Stomach smooth muscle (tissue), 2 donors: ENCODE data around the gene TEX14.
"Not testable (repeated sequence)": the region's sequence is repeated elsewhere in the genome, so short reads cannot be mapped to it uniquely, and the experiment has no call there.

Source experiments
- H3K27ac ChIP-seq: one replicate; pipeline ENCODE4 v1.7.0; 2013; ENCODE audit warnings: mild to moderate bottlenecking, low read length, inconsistent platforms
- H3K27me3 ChIP-seq, 2 donors: one replicate each; pipeline ENCODE4 v1.7.0; 2013; ENCODE audit warnings: low read length in 2 of 2; ENCODE audit not compliant: insufficient read depth in 2 of 2, control insufficient read depth in 1 of 2
- H3K36me3 ChIP-seq, 2 donors: one replicate each; pipeline ENCODE4 v1.7.0; 2013; ENCODE audit warnings: low read length in 2 of 2; ENCODE audit not compliant: control insufficient read depth in 2 of 2, insufficient read depth in 2 of 2
- H3K4me1 ChIP-seq: one replicate; pipeline ENCODE4 v1.7.0; 2013; ENCODE audit warnings: low read length; ENCODE audit not compliant: control insufficient read depth, insufficient read depth
- H3K4me3 ChIP-seq, 2 donors: one replicate each; pipeline ENCODE4 v1.7.0; 2013; ENCODE audit warnings: low read length in 2 of 2
- H3K9ac ChIP-seq, 2 donors: one replicate each; pipeline ENCODE4 v1.7.0; 2013; ENCODE audit warnings: low read length in 2 of 2, mild to moderate bottlenecking in 1 of 2
- H3K9me3 ChIP-seq, 2 donors: one replicate each; pipeline ENCODE4 v1.7.0; 2013; ENCODE audit warnings: low read length in 2 of 2; ENCODE audit not compliant: control insufficient read depth in 2 of 2
- donor health status: healthy.
- donor health status: Pancreatic carcinoma.

TEX14 gene

GRCh38 chr17:58671969-58672368 lies 19.9 kb downstream of the TEX14 start:
- no peak overlapping the region for H3K9ac ChIP-seq
- no peak overlapping the region for H3K27ac ChIP-seq
- H3K4me3 ChIP-seq, result no peak overlapping the region
- no peaks in the 10 kb centered on the region for H3K4me1 ChIP-seq
- peaks cover 0 to under 1% of the 10 kb centered on the region in 2 donors for H3K27me3 ChIP-seq
- H3K36me3 ChIP-seq, result no peaks in the 10 kb centered on the region
- H3K9me3 ChIP-seq, result no peaks in the 10 kb centered on the region

GRCh38 chr17:58669853-58670252 lies 22.0 kb downstream of the TEX14 start:
- peaks cover 0 to 2% of the 10 kb centered on the region in 2 donors for H3K27me3 ChIP-seq
- H3K9ac ChIP-seq, result no peak overlapping the region
- no peak overlapping the region for H3K27ac ChIP-seq
- no peak overlapping the region for H3K4me3 ChIP-seq
- H3K9me3 ChIP-seq, result no peaks in the 10 kb centered on the region
- H3K4me1 ChIP-seq, result no peaks in the 10 kb centered on the region
- no peaks in the 10 kb centered on the region for H3K36me3 ChIP-seq

GRCh38 chr17:58668598-58668935 lies 23.3 kb downstream of the TEX14 start:
- Histone ChIP-seq H3K4me3 (no peak overlapping the region), H3K9me3 (no peaks in the 10 kb centered on the region), H3K9ac (no peak overlapping the region), H3K4me1 (no peaks in the 10 kb centered on the region), H3K27me3 (peaks cover 0 to 2% of the 10 kb centered on the region in 2 donors), H3K36me3 (no peaks in the 10 kb centered on the region), H3K27ac (no peak overlapping the region)

- Histone ChIP-seq H3K4me3 (no peak overlapping the region), H3K27me3 (peaks cover 0 to 2% of the 10 kb centered on the region in 2 donors), H3K27ac (no peak overlapping the region), H3K9me3 (no peaks in the 10 kb centered on the region), H3K4me1 (no peaks in the 10 kb centered on the region), H3K9ac (no peak overlapping the region), H3K36me3 (no peaks in the 10 kb centered on the region)
These were observed 23.8 kb downstream of the TEX14 start for GRCh38 chr17:58667934-58668597.

- no peaks in the 10 kb centered on the region for H3K4me1 ChIP-seq
- H3K4me3 ChIP-seq, result peak overlapping the region in 1 of 2 donors; percentile 22
- no peaks in the 10 kb centered on the region for H3K36me3 ChIP-seq
- no peak overlapping the region for H3K27ac ChIP-seq
- peaks cover 0 to 2% of the 10 kb centered on the region in 2 donors for H3K27me3 ChIP-seq
- no peaks in the 10 kb centered on the region for H3K9me3 ChIP-seq
- no peak overlapping the region for H3K9ac ChIP-seq
These were observed 25.0 kb downstream of the TEX14 start for GRCh38 chr17:58666858-58667267.

- peaks cover 0 to 2% of the 10 kb centered on the region in 2 donors for H3K27me3 ChIP-seq
- H3K9ac ChIP-seq, result no peak overlapping the region
- no peak overlapping the region for H3K27ac ChIP-seq
- peak overlapping the region in 1 of 2 donors; percentile 22 for H3K4me3 ChIP-seq
- no peaks in the 10 kb centered on the region for H3K36me3 ChIP-seq
- H3K9me3 ChIP-seq, result no peaks in the 10 kb centered on the region
- no peaks in the 10 kb centered on the region for H3K4me1 ChIP-seq
These were observed 25.6 kb downstream of the TEX14 start for GRCh38 chr17:58665946-58666857.

GRCh38 chr17:58664302-58664701 lies 27.5 kb downstream of the TEX14 start:
- Histone ChIP-seq H3K27me3 (peaks cover 0 to 2% of the 10 kb centered on the region in 2 donors), H3K27ac (no peak overlapping the region), H3K4me1 (no peaks in the 10 kb centered on the region), H3K9me3 (no peaks in the 10 kb centered on the region), H3K9ac (no peak overlapping the region), H3K4me3 (no peak overlapping the region), H3K36me3 (no peaks in the 10 kb centered on the region)

GRCh38 chr17:58661499-58661898 lies 30.3 kb downstream of the TEX14 start:
- no peaks in the 10 kb centered on the region for H3K27me3 ChIP-seq
- no peak overlapping the region for H3K4me3 ChIP-seq
- H3K9ac ChIP-seq, result no peak overlapping the region
- H3K9me3 ChIP-seq, result no peaks in the 10 kb centered on the region
- no peak overlapping the region for H3K27ac ChIP-seq
- H3K36me3 ChIP-seq, result no peaks in the 10 kb centered on the region
- H3K4me1 ChIP-seq, result peaks cover 3% of the 10 kb centered on the region

- Histone ChIP-seq H3K36me3 (no peaks in the 10 kb centered on the region), H3K4me1 (peaks cover 3% of the 10 kb centered on the region), H3K9ac (no peak overlapping the region), H3K27me3 (no peaks in the 10 kb centered on the region), H3K27ac (no peak overlapping the region), H3K4me3 (no peak overlapping the region), H3K9me3 (no peaks in the 10 kb centered on the region)
These were observed 31.2 kb downstream of the TEX14 start for GRCh38 chr17:58660621-58661020.

GRCh38 chr17:58659714-58660084 lies 32.1 kb downstream of the TEX14 start:
- not testable (repeated sequence) for H3K36me3 ChIP-seq, H3K9me3 ChIP-seq, H3K4me1 ChIP-seq, H3K27me3 ChIP-seq
- peak overlapping the region; percentile 83 for H3K27ac ChIP-seq
- peak overlapping the region; percentile 70 to 100 for H3K9ac ChIP-seq
- peak overlapping the region; percentile 33 to 64 for H3K4me3 ChIP-seq
